Skin of body (tissue), 2 donors: Measurements from ENCODE around the gene EVL. TPM values are rescaled to one million over a fixed set of nuclear protein-coding genes. Genes with fewer than 3 reads are reported as not detected.
"Not testable (repeated sequence)": the region's sequence is repeated elsewhere in the genome, so short reads cannot be mapped to it uniquely, and the experiment has no call there.

Experiments
- DNase-seq: peaks from one replicate; lab custom pipeline; 2025; lab: John Stamatoyannopoulos, UW
- total RNA-seq: library from RNA; depleted of rRNA; stranded (reverse); fragments of >200 nt; gene quantifications from one replicate; pipeline ENCODE4 v1.2.3, GENCODE V29; 2014

The EVL gene
- total RNA-seq, 1 donor from 2014 or later = 46.1 TPM

GRCh38 chr14:100159865-100160533, 94.8 kb downstream of the EVL start:
- no peak for DNase-seq

GRCh38 chr14:100160534-100160916, 95.3 kb downstream of the EVL start:
- no peak for DNase-seq

- DNase-seq = no peak
Measured at GRCh38 chr14:100165376-100165775, 100.2 kb downstream of the EVL start.

GRCh38 chr14:100165831-100166440, 100.7 kb downstream of the EVL start:
- no peak for DNase-seq

GRCh38 chr14:100168506-100168905, 103.3 kb downstream of the EVL start:
- DNase-seq = no peak

GRCh38 chr14:100170880-100171279, 105.7 kb downstream of the EVL start:
- no peak for DNase-seq

- no peak for DNase-seq
Measured at GRCh38 chr14:100172811-100173210, 107.6 kb downstream of the EVL start.

GRCh38 chr14:100173353-100173752, 108.1 kb downstream of the EVL start:
- DNase-seq = no peak

GRCh38 chr14:100176811-100177327, 111.6 kb downstream of the EVL start:
- DNase-seq = no peak

- no peak for DNase-seq
Measured at GRCh38 chr14:100178691-100179090, 113.5 kb downstream of the EVL start.

GRCh38 chr14:100180671-100181070, 115.4 kb downstream of the EVL start:
- DNase-seq = not testable (repeated sequence)

GRCh38 chr14:100181876-100182551, 116.8 kb downstream of the EVL start:
- not testable (repeated sequence) for DNase-seq

GRCh38 chr14:100187247-100187833, 122.1 kb downstream of the EVL start:
- DNase-seq = no peak

- DNase-seq = no peak
Measured at GRCh38 chr14:100188392-100189030, 123.3 kb downstream of the EVL start.

GRCh38 chr14:100190126-100190525, 124.9 kb downstream of the EVL start:
- no peak for DNase-seq

- no peak for DNase-seq
Measured at GRCh38 chr14:100191584-100192249, 126.5 kb downstream of the EVL start.

GRCh38 chr14:100192250-100192671, 127.0 kb downstream of the EVL start:
- no peak for DNase-seq

GRCh38 chr14:100192672-100193416, 127.6 kb downstream of the EVL start:
- DNase-seq = peak; percentile 98
